ENCODE measurements around the gene TFDP2.
A peak's percentile ranks its signal among the peaks of the same experiment; 100 is the strongest.
"Not testable (repeated sequence)": the region's sequence is repeated elsewhere in the genome, so short reads cannot be mapped to it uniquely, and the experiment has no call there.

TFDP2 gene

GRCh38 chr3:142007710-142008399, 141.5 kb downstream of the TFDP2 start:
- no peak for TF ChIP-seq CTCF (IDR thresholded peaks at IDR 0.05; ENCODE audit: low read depth, low read length)
- H3K4me3 ChIP-seq (replicated peaks in 1 of 2; ENCODE audit: low read depth in 2 of 2, low read length in 2 of 2) = no peak overlapping the region
- DNase-seq (ENCODE audit: low read depth in 2 of 2) = no peak

- not testable (repeated sequence) for H3K4me3 ChIP-seq (replicated peaks in 1 of 2; ENCODE audit: low read depth in 2 of 2, low read length in 2 of 2); DNase-seq (ENCODE audit: low read depth in 2 of 2)
Observed at GRCh38 chr3:142004957-142005356, 144.4 kb downstream of the TFDP2 start.

- TF ChIP-seq CTCF (IDR thresholded peaks at IDR 0.05; ENCODE audit: low read depth, low read length) = no peak
- no peak for DNase-seq (ENCODE audit: low read depth in 2 of 2)
- no peak overlapping the region for H3K4me3 ChIP-seq (replicated peaks in 1 of 2; ENCODE audit: low read depth in 2 of 2, low read length in 2 of 2)
Observed at GRCh38 chr3:142004025-142004424, 145.3 kb downstream of the TFDP2 start.

- no peak for TF ChIP-seq CTCF (IDR thresholded peaks at IDR 0.05; ENCODE audit: low read depth, low read length)
- no peak overlapping the region for H3K4me3 ChIP-seq (replicated peaks in 1 of 2; ENCODE audit: low read depth in 2 of 2, low read length in 2 of 2)
Observed at GRCh38 chr3:142003291-142003690, 146.1 kb downstream of the TFDP2 start.

GRCh38 chr3:142000325-142000870, 148.9 kb downstream of the TFDP2 start:
- TF ChIP-seq CTCF (IDR thresholded peaks at IDR 0.05; ENCODE audit: low read depth, low read length) = no peak
- H3K4me3 ChIP-seq (replicated peaks in 1 of 2; ENCODE audit: low read depth in 2 of 2, low read length in 2 of 2) = no peak overlapping the region
- DNase-seq (ENCODE audit: low read depth in 2 of 2) = peak in 1 of 2 donors; percentile 15

More at GRCh38 chr3:142003291-142003690, 146.1 kb downstream of the TFDP2 start:
- DNase-seq (ENCODE audit: low read depth in 2 of 2) = no peak

GRCh38 chr3:141998669-141999290, 150.6 kb downstream of the TFDP2 start:
- peak; percentile 38 for TF ChIP-seq CTCF (IDR thresholded peaks at IDR 0.05; ENCODE audit: low read depth, low read length)
- H3K4me3 ChIP-seq (replicated peaks in 1 of 2; ENCODE audit: low read depth in 2 of 2, low read length in 2 of 2) = no peak overlapping the region
- peak; percentile 38 to 49 for DNase-seq (ENCODE audit: low read depth in 2 of 2)

- TF ChIP-seq CTCF (IDR thresholded peaks at IDR 0.05; ENCODE audit: low read depth, low read length) = no peak
- no peak for DNase-seq (ENCODE audit: low read depth in 2 of 2)
- no peak overlapping the region for H3K4me3 ChIP-seq (replicated peaks in 1 of 2; ENCODE audit: low read depth in 2 of 2, low read length in 2 of 2)
Observed at GRCh38 chr3:141996437-141996836, 152.9 kb downstream of the TFDP2 start.
